Activated T-cell treated with anti-CD3 and anti-CD28 coated beads, Interleukin-2, amount 50 U/mL, for 72 hours (primary cell): ENCODE measurements around the gene ZNF219. TPM values are rescaled to one million over a fixed set of nuclear protein-coding genes. Genes with fewer than 3 reads are reported as not detected.
A peak's percentile ranks its signal among the peaks of the same experiment; 100 is the strongest.

Source experiments
- ATAC-seq, 2 donors: fragments of 150-1000 bp; cut with Tn5 transposase; replicated peaks in 1 of 2; 2 replicates each; pipeline ENCODE4 v1.10.0; 2021; ENCODE audit warnings: moderate library complexity in 2 of 2, mild to moderate bottlenecking in 1 of 2
- DNase-seq, 2 donors: peaks; one replicate each; pipeline ENCODE4 v3.0.0; 2021 to 2022; ENCODE audit warnings: mixed read lengths in 1 of 2
- H3K27ac Mint-ChIP-seq: one replicate; pipeline ENCODE4 v1.8.0; 2022; ENCODE audit warnings: mild to moderate bottlenecking, moderate library complexity, mixed read lengths
- H3K27me3 Mint-ChIP-seq: one replicate; pipeline ENCODE4 v1.8.0; 2022; ENCODE audit warnings: low read depth, mixed read lengths
- H3K36me3 Mint-ChIP-seq, 2 donors: one replicate each; pipeline ENCODE4 v1.8.0; 2022; ENCODE audit warnings: mixed read lengths in 2 of 2, mild to moderate bottlenecking in 1 of 2; ENCODE audit not compliant: insufficient read depth in 2 of 2
- H3K4me1 Mint-ChIP-seq: one replicate; pipeline ENCODE4 v1.8.0; 2022; ENCODE audit warnings: low read depth, mixed read lengths
- H3K4me3 Mint-ChIP-seq, 2 donors: one replicate each; pipeline ENCODE4 v1.8.0; 2022; ENCODE audit warnings: mild to moderate bottlenecking in 2 of 2, mixed read lengths in 2 of 2, moderate library complexity in 2 of 2
- H3K9me3 Mint-ChIP-seq, 2 donors: one replicate each; pipeline ENCODE4 v1.8.0; 2022; ENCODE audit warnings: mixed read lengths in 2 of 2
- total RNA-seq, 2 donors: library from RNA; stranded (reverse); gene quantifications; one replicate each; pipeline ENCODE4 v1.2.3, GENCODE V29; 2022

Gene ZNF219
- total RNA-seq, 2 donors from 2014 or later: 11.2 to 12.4 TPM

DNA sequence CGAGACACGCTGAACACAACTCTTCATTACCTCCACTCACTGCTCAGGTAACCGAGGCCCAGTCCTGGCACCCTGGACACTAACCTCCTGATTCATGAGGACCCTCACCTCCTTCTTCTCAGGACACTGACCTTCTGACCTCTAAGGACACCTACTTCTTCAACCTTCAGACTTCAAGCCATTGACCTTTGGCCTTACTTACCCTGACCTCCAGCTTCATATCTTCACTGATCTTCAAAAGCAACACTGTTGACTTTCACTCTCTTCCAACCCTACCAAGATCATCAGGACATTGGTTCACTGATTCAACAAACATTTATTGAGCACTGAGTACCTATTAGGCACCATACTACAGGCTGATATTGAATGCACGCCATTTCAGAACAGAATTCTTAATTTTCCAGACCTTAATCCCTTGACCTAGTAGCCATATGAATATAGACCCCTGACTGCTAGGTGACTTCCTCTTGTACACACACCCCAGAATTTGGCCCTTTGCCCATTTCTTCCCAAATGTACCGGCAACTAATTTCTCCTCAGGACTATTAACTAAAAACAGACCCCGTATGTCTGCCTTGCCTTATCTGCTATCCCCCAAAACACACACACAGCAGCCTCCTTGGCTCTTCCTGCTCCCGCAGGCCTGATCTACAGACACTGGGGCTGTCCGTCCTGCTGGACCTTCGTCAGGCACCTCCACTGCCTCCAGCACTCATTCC lies 22.6 kb downstream of the ZNF219 start:
- Mint-ChIP-seq H3K27ac (no peak overlapping the region), H3K36me3 (no peaks in the 10 kb centered on the region), H3K4me1 (peaks cover 12% of the 10 kb centered on the region), H3K9me3 (no peaks in the 10 kb centered on the region), H3K4me3 (no peak overlapping the region), H3K27me3 (peaks cover 37% of the 10 kb centered on the region)
- ATAC-seq (no peak), DNase-seq (no peak)

DNA sequence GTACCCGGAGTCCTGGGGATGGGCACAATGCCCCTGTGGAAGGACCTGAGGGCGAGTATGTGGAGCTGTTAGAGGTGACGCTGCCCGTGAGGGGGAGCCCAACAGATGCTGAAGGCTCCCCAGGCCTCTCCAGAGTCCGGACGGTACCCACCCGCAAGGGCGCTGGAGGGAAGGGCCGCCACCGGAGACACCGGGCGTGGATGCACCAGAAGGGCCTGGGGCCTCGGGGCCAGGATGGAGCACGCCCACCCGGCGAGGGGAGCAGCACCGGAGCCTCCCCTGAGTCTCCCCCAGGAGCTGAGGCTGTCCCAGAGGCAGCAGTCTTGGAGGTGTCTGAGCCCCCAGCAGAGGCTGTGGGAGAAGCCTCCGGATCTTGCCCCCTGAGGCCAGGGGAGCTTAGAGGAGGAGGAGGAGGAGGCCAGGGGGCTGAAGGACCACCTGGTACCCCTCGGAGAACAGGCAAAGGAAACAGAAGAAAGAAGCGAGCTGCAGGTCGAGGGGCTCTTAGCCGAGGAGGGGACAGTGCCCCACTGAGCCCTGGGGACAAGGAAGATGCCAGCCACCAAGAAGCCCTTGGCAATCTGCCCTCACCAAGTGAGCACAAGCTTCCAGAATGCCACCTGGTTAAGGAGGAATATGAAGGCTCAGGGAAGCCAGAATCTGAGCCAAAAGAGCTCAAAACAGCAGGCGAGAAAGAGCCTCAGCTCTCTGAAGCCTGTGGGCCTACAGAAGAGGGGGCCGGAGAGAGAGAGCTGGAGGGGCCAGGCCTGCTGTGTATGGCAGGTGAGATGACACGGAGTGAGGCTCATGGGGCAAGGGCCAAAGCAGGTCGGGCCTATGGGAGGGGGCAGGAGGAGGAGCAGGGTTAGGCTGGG lies 23.8 kb downstream of the ZNF219 start:
- H3K4me3 Mint-ChIP-seq: no peak overlapping the region
- ATAC-seq (no peak), DNase-seq (no peak)
- peaks cover 22% of the 10 kb centered on the region for H3K4me1 Mint-ChIP-seq
- no peaks in the 10 kb centered on the region for H3K36me3 Mint-ChIP-seq
- no peaks in the 10 kb centered on the region for H3K9me3 Mint-ChIP-seq
- H3K27me3 Mint-ChIP-seq: peaks cover 38% of the 10 kb centered on the region
- H3K27ac Mint-ChIP-seq: no peak overlapping the region

DNA sequence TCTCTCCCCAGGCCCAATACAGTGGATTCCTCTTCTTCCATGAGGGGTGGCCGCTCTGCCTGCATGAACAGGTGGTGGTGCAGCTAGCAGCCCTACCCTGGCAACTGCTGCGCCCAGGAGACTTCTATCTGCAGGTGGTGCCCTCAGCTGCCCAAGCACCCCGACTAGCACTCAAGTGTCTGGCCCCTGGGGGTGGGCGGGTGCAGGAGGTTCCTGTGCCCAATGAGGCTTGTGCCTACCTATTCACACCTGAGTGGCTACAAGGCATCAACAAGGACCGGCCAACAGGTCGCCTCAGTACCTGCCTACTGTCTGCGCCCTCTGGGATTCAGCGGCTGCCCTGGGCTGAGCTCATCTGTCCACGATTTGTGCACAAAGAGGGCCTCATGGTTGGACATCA lies 24.5 kb downstream of the ZNF219 start:
- no peaks in the 10 kb centered on the region for H3K9me3 Mint-ChIP-seq
- no peak overlapping the region for H3K4me3 Mint-ChIP-seq
- DNase-seq: no peak
- ATAC-seq: no peak
- peaks cover 45% of the 10 kb centered on the region for H3K27me3 Mint-ChIP-seq
- H3K4me1 Mint-ChIP-seq: peaks cover 29% of the 10 kb centered on the region
- H3K36me3 Mint-ChIP-seq: no peaks in the 10 kb centered on the region
- no peak overlapping the region for H3K27ac Mint-ChIP-seq

DNA sequence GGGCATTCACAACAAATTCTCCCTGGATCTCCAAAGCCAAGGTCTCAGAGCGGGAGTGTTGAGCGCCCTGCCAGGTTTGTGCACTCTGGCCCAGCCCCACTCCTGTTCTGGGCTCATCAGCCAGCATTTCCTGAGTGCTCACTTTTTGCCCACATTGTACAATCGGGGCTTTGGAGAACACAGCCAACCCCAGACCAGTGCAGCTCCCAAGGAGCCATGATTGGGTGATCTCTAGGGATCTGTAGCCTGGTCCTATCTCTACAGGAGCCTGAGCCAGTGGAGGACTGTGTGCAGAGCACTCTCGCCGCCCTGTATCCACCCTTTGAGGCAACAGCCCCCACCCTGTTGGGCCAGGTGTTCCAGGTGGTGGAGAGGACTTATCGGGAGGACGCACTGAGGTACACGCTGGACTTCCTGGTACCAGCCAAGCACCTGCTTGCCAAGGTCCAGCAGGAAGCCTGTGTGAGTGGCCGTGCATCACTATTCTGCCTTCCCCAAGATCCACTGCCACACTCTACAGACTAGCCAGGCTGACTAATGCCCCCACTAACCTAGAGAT lies 25.6 kb downstream of the ZNF219 start:
- DNase-seq: no peak
- Mint-ChIP-seq H3K27ac (no peak overlapping the region), H3K27me3 (peaks cover 56% of the 10 kb centered on the region), H3K9me3 (no peaks in the 10 kb centered on the region), H3K36me3 (no peaks in the 10 kb centered on the region), H3K4me1 (peaks cover 34% of the 10 kb centered on the region), H3K4me3 (no peak overlapping the region)
- ATAC-seq: no peak

DNA sequence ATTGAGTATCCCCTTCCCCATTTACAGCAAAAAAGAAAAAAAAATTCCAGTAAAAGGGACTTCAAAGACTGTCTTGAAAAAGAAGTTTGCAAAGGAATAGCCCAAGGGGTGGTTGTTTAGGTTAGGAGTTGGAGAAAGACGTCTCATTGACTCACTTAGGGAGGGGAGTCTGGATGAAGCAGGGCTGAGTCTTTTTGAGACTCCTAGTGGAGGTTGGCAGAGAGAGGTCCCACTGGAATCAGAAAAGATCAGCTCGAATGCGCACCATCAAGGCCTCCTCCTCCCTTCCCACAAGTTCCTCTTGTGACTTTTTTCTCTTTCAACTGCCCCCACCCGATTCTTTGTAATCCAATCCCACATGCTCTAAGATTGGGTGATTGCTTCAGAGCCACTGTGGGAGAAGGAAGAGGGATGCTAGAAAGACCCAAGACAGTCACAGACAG lies 26.4 kb downstream of the ZNF219 start:
- H3K4me3 Mint-ChIP-seq: peak overlapping the region; percentile 78 to 89
- DNase-seq (no peak), ATAC-seq (no peak)
- peaks cover 34% of the 10 kb centered on the region for H3K4me1 Mint-ChIP-seq
- peaks cover 61% of the 10 kb centered on the region for H3K27me3 Mint-ChIP-seq
- no peak overlapping the region for H3K27ac Mint-ChIP-seq
- no peaks in the 10 kb centered on the region for H3K36me3 Mint-ChIP-seq
- H3K9me3 Mint-ChIP-seq: no peaks in the 10 kb centered on the region

DNA sequence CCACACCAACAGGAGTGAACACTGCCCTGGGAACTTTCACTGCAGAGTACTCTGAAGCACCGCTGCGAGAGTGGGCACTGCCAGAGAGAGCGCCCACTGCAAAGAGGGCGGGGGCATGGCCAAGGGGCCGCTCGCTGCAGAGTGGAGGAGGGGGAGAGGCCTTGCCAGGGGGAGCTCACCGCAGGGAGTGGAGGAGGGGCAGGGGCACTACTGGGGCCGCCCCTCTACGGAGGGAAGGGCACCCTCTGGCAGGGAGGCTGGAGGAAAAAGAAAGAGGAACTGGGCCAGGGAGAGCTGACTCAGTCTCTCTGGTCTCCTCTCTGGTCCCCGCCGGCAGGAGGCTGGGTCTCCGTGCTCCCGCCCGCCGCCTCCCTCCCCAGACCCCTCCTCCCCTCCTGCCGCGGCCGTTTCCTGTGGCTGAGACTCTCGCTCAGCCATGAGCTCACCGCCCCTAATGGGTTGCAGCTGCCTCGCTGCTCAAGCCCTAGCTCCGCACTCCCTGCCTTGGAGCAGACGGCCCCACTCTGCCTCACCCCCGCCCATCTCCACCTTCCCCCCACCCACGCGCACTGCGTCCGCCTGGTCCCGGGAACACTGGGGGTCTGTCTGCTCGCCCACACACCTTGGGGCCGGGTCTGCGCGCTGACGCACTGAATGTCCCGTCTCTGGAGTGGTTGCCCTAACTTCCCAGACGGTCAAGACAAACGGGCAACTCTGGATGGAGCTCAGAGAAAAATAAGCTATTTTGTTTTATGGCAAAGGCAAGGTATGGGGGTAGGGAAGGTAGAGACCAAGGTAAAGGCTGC lies 27.0 kb downstream of the ZNF219 start:
- Mint-ChIP-seq H3K27ac (no peak overlapping the region), H3K9me3 (no peaks in the 10 kb centered on the region), H3K36me3 (no peaks in the 10 kb centered on the region), H3K4me3 (peak overlapping the region; percentile 78 to 89), H3K4me1 (peaks cover 34% of the 10 kb centered on the region), H3K27me3 (peaks cover 68% of the 10 kb centered on the region)
- peak; percentile 57 to 63 for ATAC-seq
- peak; percentile 46 to 65 for DNase-seq

DNA sequence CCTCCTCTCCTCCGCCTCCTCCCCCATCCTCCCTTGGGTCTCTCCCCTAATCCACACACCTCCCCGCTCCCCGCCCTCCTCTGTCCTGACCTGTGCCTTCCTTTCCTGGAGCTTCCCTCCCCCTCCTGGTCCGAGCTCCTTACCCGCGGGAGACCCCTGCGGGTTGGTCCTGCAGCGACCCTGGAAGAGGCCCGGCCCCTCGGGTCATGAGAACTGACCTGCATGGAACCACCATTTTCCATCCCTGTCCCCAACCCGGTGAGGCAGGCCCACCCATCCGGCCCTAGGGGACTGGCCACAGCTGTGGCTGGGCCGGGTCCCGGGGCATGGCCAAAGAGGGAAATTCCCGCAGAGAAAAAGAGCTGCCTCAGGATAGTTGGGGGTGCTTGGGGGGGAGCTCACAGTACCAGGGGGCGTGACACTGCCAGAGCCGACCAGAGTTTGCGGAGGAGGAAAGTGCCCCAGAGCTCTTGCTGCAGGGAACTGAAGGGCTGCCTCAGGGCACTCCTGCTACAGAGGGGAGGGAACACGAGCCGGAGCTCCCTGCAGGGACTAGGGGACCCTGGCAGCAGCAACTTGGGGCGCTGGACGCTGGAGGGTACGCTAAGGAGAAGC lies 27.7 kb downstream of the ZNF219 start:
- peak overlapping the region; percentile 78 to 89 for H3K4me3 Mint-ChIP-seq
- ATAC-seq (peak; percentile 26 to 27), DNase-seq (peak; percentile 13 to 19)
- H3K9me3 Mint-ChIP-seq: no peaks in the 10 kb centered on the region
- H3K27me3 Mint-ChIP-seq: peaks cover 75% of the 10 kb centered on the region
- H3K27ac Mint-ChIP-seq: no peak overlapping the region
- no peaks in the 10 kb centered on the region for H3K36me3 Mint-ChIP-seq
- peaks cover 34% of the 10 kb centered on the region for H3K4me1 Mint-ChIP-seq

DNA sequence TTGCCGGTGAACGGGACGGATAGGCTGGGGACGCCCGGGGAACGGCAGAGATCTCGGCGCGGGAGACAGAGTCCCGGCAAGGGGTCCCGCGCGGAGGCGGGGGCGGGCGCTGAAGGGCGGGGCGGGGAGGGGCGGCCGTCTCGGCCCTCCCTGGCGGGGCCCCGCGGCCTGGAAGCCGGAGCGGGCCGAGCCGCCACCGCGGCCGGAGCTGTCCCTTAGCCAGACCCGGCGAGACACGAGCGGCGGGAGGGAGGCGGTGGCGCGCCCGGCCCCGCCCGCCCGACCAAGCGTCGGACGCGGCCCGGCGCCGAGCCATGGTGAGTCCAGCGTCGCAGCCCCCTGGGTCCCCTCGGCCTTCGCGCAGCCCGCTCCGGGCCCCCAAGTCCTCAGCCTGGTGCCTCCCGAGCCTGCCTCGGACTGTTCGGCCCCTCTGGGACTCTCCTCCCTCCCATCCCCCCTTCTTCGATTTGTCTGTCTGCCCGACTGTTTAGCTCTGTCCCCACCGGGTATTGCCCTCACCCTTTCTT lies 28.3 kb downstream of the ZNF219 start, which contains the start of gene ARHGEF40:
ARHGEF40 (plus strand) TSS at position 222 of the 527 bp plus-strand sequence; CDS start at position 315, 93 bp downstream.
- Mint-ChIP-seq H3K27me3 (peaks cover 80% of the 10 kb centered on the region), H3K4me1 (peaks cover 34% of the 10 kb centered on the region), H3K4me3 (peak within 1 kb of the TSS; percentile 88 to 89), H3K27ac (no peak within 1 kb of the TSS), H3K9me3 (no peaks in the 10 kb centered on the region), H3K36me3 (no peaks in the 10 kb centered on the region)
- ATAC-seq: peak; percentile 35 to 44
- peak; percentile 34 to 52 for DNase-seq

DNA sequence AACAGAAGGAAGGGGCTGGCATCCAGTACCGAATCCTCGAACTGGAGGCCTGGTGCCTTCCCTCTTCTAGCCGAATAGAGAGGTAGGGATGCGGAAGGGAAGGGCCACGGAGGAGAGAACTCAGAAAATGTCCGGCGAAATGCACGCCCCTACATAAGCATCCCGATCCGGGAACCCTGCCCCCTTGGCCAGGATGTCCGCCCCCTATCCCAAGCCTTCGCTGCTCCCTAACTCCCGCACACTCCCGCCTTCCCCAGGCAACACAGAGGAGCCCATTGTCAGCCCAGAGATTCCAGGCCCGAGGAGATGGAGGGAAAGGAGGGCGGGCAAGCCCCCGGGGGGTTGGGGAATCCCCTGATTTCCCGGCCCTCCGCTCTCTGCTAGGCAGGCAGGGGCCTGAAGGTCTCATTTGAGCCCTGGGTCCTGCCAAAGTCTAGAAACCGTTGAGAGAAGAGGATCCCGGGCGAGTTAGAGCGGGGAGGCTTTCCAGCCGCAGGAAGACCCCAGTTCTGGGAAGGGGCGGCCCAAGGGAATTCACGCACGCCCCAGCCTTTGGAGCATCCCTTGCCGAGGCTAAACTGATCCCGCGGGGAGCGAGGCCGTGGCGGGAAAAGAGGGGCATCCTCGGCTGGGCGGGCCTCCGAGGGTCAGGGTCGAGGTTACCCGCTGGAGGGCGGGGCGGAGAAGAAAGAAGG lies 28.9 kb downstream of the ZNF219 start:
- ATAC-seq (no peak), DNase-seq (no peak)
- no peaks in the 10 kb centered on the region for H3K9me3 Mint-ChIP-seq
- no peak overlapping the region for H3K27ac Mint-ChIP-seq
- no peaks in the 10 kb centered on the region for H3K36me3 Mint-ChIP-seq
- H3K27me3 Mint-ChIP-seq: peaks cover 86% of the 10 kb centered on the region
- peak overlapping the region; percentile 82 to 88 for H3K4me3 Mint-ChIP-seq
- peaks cover 34% of the 10 kb centered on the region for H3K4me1 Mint-ChIP-seq

DNA sequence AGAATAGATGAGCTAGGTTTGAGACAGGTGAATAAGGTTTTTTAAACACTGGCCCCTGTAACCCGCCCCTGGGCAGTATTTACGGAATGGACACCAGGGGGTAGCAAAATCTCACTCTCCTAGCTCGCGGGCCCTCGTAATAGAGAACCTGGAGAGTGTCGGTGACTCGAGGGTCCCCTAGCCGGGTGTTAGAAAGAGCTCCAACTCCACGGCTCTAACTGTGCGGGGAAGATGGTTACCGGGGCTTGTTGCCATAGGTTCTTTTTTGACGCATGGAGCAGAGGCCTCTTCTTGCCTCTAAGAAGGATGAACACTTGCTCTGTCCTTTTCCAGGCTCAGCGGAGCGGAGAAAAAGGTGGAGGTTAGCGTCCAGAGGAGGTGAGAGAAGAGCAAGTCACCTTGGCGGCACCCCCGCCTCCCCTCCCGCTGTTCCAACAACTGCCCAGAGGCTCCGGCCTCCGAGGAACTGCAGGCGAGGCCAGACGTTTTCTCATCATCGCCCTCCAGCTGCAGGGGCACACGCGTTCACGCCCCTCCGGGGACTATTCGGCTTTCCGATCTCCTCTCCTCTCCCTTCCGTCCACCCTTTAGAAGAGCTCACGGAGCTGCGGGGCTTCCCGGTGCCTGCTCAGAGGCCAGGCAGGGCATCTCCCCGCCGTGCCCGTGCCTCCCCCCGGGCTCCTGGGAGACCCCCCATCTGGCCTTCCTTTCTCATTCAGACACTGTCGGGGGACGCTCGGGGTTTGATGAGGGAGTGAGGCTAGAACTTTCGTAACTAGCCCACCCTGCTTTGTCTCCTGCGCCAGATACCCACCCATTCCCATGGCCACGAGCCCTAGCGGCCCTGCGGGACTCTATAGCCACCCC lies 29.7 kb downstream of the ZNF219 start:
- DNase-seq: peak; percentile 60 to 62
- H3K27me3 Mint-ChIP-seq: peaks cover 84% of the 10 kb centered on the region
- peak; percentile 59 to 68 for ATAC-seq
- H3K27ac Mint-ChIP-seq: no peak overlapping the region
- H3K9me3 Mint-ChIP-seq: no peaks in the 10 kb centered on the region
- peaks cover 34% of the 10 kb centered on the region for H3K4me1 Mint-ChIP-seq
- peak overlapping the region; percentile 82 to 88 for H3K4me3 Mint-ChIP-seq
- H3K36me3 Mint-ChIP-seq: no peaks in the 10 kb centered on the region

DNA sequence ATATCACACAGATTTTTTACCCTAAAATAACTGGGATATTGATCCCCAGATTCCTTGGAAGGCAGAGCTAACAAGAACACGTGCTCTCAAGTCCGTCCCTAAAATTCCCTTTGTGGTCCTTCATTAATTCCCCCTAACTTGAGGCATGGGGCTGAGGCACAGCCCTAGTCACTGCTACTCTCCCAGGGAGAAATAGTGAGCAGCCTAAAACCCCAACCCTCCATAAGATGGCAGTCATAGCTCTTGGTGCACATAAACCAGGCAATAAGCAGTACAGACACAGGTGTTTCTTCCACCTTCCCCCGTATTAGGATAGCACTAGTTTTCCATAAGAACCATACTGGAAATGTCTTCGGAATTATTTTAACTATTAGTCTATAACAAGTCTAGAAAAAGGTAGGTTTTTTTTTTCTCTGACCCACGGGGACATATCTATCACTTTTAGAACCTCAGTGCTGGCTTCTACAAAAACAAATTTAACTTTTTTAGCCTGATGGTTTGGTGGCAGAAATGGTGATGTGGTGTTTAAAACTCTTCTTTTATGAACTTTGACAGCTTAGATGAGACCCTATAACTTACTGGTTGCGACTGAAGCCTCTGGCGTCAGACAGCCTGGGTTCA lies 31.5 kb downstream of the ZNF219 start:
- Mint-ChIP-seq H3K4me1 (peaks cover 31% of the 10 kb centered on the region), H3K4me3 (no peak overlapping the region), H3K36me3 (no peaks in the 10 kb centered on the region), H3K9me3 (no peaks in the 10 kb centered on the region), H3K27ac (no peak overlapping the region), H3K27me3 (peaks cover 79% of the 10 kb centered on the region)
- no peak for DNase-seq
- ATAC-seq: no peak
